Left colon (tissue), 2 donors: ENCODE measurements around the gene ING4. TPM values are rescaled to one million over a fixed set of nuclear protein-coding genes. Genes with fewer than 3 reads are reported as not detected.

Experiments used
- ATAC-seq: fragments of 200-7000 bp; cut with Tn5 transposase; one replicate; pipeline ENCODE4 v1.9.1; 2020; ENCODE audit warnings: mild to moderate bottlenecking, moderate library complexity
- DNase-seq, 2 donors: peaks; one replicate each; pipeline ENCODE4 v3.0.0-alpha.2; 2020
- intact Hi-C, 2 donors: fragments of 100-400 bp; cut with DNase I in 1 of 2; cut with micrococcal nuclease in 1 of 2; formaldehyde crosslinking; loops; one replicate each; pipeline versions ENCODE4 v1.11.2 to v1.14.0; 2022; cut with DNase I, micrococcal nuclease
- total RNA-seq, 2 donors: library from RNA; stranded (reverse); fragmentation: NEBNext Ultra II Directional; extraction: Animal tissue kit (Norgen Biotek cat#: 25700); gene quantifications; one replicate each; pipeline ENCODE4 v1.2.1, GENCODE V29; 2021
- donor health status: DM: no; HTN: no; CAD: no.
- donor health status: DM: yes; HTN: yes; CAD: no.

ING4 gene
- total RNA-seq, 2 donors from 2014 or later: 23.6 to 38.9 TPM

DNA sequence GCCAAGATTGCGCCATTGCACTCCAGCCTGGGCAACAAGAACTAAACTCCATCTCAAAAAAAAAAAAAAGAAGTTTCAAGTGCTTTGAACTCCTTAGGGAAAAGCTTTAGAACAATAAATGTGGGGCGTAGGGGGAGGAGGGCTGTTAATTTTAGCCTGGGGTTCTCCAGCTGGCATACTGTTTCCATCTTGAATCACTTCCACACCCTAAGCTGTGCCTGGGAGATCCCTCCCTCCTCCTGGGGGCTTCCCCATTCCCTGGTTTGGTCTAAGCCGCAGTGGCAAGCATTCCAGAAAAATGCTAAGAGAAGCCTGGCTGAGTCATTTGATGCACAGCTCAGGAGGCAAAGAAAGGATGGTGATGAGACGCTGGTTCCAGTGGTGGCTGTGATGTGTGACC, 28.6 kb upstream of the ING4 start:
- no peak for DNase-seq
- intact Hi-C loops: no loop called here
- ATAC-seq: no peak

DNA sequence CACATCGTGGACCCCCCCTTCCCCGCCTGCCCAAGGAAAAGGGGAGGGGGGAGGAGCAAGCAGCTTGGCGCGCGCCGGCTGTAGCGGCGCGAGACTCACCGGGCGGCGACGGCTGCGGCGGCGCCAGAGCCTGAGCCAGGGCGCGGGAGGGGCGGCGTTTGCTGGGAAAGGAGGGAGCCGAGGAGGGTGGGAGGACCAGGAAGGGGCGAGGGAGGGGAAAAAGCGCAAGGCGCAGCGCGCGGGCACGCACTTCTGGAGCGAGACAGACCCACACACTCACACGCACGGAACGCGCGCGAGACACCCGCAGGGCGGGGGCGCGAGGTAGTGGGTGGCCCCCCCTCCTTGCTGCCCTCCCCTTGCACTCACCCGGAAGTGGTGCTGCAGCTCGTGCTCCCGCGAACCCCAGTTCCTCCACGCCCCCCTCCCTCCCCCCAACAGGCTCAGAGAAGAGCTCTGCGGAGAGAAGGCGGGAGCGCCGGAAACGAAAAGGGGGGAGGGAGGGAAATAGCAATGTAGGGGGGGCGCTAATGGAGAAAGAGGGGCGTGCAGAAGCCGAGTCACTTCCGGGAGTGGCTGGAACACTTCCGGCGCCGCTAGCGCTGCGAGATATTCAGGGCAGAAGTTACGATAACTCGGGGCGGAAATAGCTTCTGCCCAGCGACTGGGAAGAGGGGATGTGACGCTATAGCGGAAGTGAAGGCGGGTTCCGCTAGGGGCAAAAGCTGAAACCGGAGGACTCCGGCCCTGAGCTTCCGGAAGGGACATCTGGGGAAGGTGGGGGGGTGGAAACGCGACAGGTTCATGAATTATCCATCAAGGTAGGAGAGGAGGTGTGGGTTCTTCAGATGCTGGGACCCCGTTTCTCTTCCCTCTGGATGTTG, 26.3 kb upstream of the ING4 start, which contains the start of gene ZNF384:
ZNF384 (minus strand) TSS at position 377 of the 884 bp plus-strand sequence. CDS start 9,855 bp downstream, outside the sequence.
- intact Hi-C loops: no loop called here
- ATAC-seq: peak; percentile 87
- peak; percentile 94 to 99 for DNase-seq

DNA sequence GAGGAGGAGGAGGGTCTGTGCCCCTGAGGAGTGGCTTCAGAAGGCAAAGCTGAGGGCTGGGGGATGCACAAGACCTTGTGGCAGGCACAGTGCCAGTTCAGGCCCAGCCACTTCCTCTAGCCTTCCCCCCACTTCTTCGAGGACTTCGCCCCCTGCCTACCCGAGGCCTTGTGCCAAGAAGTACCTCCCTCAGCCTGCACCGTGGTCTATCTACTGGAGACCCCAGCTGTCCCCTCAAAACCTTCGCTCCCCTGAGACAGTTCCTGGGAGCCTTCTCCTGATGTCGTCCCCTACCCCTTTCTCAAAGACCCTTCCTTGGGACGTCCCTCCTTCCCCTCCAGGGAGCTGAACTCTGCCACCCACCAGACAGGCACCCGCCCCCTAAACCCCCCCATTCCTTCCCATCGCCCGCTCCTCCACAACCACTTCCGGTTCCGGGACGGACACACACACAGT, 25.7 kb upstream of the ING4 start:
- DNase-seq (peak; percentile 66 to 73), ATAC-seq (peak; percentile 47)

DNA sequence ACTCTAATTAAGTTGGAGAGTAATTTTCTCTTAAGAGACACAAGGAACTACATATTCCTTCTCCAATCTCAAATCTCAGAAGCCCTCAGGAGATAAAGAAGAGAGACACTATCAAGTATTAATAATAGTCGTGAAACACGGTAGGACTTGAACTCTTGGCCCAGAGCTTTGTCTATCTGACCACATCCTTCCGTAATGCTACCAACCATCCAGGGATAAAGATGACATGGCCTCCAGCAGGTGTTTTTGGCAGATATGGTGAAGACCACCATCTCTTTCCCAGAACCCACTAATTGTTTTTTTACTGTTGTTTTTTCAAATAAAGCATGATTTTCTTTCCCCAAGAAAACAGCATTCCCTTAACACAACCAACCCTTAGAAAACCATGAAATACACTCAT, 22.9 kb upstream of the ING4 start:
- no peak for DNase-seq
- intact Hi-C loops: no loop called here
- ATAC-seq: no peak

More for the DNA sequence above, 25.7 kb upstream of the ING4 start:
- intact Hi-C loops: no loop called here

DNA sequence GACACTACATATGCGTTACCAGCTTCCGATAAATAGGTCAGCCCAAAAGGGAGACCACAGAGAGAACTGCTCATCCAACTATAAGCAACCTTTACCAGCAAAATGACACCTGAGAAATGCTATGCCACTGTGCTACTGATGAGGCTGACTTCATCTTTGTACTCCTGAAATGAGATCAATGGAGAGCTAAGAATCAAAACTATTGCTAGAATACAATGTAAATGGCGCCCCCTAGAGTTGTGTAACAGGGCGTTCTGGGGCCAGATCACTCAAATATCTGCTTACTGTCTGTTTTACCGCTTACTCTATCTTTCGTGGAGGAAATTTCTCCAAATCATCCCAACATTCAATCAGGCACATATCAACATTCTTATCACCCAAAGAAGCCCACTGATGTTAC, 21.7 kb upstream of the ING4 start:
- intact Hi-C loops: no loop called here

DNA sequence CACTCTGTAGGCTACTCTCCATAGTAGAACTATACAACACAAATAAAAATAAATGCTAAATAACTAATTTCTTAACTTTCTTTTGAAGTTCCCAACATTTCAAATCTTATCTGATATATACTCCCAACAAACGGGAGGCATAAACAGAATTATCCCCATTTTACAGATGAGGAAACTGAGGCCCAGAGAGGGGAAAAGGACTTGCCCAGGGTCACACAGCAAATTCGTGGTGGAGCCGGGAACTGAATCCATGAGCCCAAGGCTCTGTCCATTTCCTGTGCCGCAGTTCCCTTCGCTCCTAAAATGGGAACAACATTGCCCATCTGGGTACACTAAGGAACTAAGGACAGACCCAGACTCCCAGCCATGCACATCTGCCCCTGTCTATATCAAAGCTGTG, 14.0 kb upstream of the ING4 start:
- intact Hi-C loops: no loop called here
- ATAC-seq (no peak), DNase-seq (no peak)

More for the DNA sequence above, 21.7 kb upstream of the ING4 start:
- DNase-seq (no peak), ATAC-seq (no peak)

DNA sequence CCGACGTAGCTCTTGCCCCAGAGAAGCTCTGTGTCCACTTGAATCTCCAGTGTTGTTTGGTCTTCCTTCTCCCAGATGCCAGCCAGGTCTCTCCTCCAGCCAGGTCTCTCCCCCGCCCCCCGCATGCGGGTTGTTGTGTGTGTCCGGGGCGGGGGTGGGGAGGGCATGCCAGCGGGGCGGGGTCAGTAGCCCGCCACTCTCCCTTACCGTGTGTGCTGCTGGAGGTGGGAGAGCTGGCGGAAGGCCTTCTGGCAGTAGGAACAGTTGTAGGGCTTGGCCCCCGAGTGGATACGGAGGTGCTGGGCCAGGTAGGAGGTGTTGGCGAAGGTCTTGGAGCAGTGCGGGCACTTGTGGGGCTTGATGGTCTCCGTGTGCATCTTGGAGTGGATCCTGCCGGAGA, 9.2 kb upstream of the ING4 start:
- DNase-seq: no peak
- intact Hi-C loops: no loop called here
- ATAC-seq: no peak

DNA sequence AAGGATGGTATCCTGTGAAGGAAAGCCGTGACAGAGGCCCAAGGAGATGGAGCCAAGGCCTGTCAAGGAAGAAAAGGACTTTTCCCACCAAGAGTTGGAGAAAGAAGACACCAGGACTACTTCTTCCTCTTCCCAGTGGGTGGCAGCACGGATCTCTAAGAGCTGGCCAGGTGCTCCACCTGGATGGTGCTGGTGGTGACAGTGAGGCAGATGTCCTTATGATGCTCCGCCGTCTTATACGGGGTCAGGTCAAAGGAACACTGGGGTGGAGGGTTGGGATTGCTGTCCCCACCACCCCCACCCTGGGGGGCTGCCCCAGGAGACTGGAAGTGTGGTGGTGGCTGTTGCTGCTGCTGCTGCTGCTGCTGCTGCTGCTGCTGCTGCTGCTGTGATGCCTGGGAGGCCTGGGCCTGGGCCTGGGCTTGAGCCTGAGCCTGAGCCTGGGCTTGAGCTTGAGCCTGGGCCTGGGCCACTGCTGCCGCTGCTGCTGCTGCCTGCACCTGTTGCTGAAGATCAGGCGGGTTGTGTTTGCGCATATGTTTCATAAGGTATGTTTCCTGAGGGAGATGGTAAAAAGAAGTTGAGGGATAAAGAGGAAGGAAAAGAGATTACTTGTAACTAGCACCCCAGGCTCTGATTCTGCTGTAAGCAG, 4.8 kb upstream of the ING4 start:
- ATAC-seq (peak; percentile 15), DNase-seq (no peak)
- intact Hi-C loops: no loop called here

DNA sequence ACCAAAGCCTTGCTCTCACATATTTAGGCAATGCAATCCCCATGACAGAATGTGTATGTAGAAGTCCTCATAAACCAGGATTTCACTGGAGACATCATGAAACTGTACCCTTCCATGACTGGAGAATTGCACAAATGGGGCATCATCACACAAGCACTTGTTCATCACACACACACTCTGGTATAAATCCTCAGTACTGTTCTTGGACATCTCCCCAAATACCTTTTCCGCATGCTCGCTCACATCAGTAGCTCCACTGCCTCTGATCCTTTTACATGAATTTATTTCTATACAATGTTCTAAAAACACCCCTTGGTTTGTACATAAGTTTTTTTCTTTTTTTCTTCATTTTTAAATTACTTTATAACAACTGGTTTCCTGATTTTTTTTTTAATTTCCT, 3.3 kb upstream of the ING4 start:
- intact Hi-C loops: no loop called here
- no peak for ATAC-seq

DNA sequence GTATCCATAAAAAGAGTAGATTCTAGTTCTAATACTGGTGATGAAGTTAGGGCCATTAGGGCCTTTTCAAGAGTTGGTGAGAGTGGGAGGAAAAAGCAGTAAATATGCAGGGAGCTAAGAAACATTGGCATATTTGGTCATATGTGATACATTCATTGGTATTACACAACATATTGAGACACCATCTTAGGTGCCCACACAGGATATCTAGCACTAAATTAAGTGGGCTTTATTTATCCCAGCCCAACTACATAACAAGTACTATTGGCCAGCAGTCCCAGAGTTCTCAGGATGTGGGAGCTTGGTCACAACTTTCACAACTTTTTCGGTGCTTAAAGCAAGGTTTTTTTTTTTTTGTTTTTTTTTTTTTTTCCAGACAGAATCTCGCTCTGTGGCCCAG, 2.0 kb upstream of the ING4 start:
- no peak for ATAC-seq
- no peak for DNase-seq
- intact Hi-C loops: no loop called here

More for the DNA sequence above, 3.3 kb upstream of the ING4 start:
- DNase-seq: no peak

DNA sequence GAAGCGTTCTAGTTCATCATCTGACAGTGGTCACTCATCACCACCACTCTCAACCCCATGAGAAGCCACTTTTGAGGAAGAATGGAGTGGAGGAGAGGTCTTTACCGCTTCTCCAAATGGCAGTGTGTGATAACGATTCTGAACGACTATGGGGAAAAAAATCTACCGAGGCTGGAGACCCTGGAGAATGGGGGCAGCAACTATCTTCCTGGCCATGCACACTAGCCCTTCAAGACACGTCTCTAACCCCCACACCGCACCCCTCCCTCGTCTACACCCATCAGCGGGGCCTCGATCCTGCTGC, 365 bp downstream of the ING4 start:
- ATAC-seq: peak; percentile 39
- intact Hi-C loops: no loop called here
- DNase-seq: no peak

DNA sequence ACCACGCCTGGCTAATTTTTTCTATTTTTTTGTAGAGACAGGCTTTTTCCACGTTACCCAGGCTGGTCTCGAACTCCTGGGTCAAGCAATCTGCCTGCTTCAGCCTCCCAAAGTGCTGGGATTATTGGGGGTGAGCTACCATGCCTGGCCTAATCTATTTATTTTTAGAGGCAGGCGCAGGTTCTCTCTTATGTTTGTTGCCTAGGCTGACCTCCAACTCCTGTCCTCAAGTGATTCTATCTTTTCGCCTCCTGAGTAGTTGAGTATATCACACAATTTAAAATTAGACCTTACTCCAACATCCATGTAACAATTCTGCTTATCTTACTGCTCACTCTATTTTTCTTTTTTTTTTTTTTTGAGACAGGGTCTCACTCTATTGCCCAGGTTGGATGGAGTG, 8.9 kb downstream of the ING4 start:
- intact Hi-C loops: no loop called here
- ATAC-seq (no peak), DNase-seq (no peak)

DNA sequence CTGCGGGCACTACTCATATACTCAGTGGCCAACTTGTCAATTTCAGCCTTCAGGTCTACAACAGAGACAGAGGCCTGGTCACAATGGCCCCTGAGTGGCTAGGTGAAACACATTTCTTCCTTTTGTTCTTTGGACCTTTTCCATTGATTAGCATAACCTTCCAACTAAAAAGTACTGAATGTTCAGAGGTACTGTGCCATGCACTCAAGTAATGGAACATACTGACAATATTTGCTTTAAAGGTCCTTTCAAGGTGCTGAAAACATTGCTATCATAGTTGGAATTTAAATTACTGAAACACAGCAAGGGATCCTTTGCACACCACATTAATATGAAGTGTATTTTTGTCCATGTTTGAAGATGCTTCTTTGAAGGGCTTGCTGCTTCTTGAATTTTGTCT, 9.6 kb downstream of the ING4 start:
- ATAC-seq (no peak), DNase-seq (no peak)
- intact Hi-C loops: no loop called here

DNA sequence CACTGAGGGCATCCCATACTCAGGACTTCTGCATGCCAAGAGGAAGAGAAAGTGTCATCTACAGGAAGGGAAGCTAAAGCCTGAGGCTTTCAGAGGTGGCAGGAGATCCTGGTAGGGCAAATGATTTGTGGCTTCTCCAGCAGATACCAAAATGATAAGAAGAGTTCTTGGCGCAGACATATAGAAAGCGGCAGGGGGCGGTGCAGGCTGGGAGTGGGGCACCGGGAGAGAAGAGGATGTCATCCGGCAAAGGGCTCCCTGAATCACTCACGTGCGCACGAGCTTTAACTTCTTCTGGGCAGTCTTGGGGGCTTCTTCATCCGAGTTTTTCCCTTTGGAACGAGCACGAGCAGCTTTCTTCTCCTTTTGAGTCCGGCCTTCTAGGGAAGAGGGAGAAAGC, 10.5 kb downstream of the ING4 start:
- ATAC-seq: no peak
- DNase-seq: no peak
- intact Hi-C loops: no loop called here

DNA sequence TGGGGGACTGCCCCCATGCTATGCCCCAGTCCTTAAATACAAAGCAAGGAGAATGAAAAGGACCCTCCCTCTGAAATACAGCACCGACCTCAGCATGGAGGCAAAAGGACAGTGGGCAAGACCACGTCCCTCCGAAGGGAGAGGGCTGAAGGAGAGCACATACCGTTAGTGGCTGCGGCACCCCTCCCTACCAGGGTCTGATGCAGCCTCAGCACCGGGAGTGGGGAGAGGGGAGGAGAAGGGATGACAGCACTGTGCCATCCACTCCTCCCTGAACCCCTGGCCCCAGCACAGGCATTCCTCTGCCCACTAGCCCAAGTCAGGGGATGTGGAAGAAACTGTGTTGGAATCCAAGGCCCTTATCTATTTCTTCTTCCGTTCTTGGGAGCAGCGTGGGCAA, 12.1 kb downstream of the ING4 start:
- DNase-seq: no peak
- intact Hi-C loops: no loop called here
- no peak for ATAC-seq

DNA sequence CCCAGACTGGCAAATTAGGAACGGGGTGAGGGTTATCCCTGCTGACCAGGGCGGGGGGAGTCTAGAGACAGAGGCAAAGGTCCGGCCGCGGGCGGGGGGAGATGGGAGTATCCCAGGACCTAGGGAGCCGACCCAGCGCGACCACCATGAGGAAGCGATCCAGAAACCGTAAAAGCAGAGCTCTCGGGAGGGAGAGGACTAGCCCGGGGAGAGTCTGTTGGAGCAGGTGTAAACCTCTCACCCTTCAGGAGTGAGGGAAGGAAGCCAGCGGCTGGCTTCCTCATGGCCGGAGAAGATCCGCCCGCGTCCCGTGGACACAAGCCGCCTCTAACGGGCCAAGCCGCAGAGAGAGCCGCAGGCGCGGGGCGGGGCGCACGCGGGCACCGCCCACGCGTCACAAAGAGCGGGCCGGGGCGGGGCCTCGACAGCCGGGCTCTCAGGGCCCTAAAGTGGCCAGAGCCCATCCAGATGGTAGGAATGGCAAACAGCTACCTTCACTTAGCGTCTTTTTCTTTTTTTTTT, 15.8 kb downstream of the ING4 start, which contains the start of gene ACRBP:
ACRBP (minus strand) TSS at position 350 of the 522 bp plus-strand sequence; CDS start at position 284, 66 bp downstream.
- peak; percentile 80 to 86 for DNase-seq
- peak; percentile 93 for ATAC-seq
- intact Hi-C loops: no loop called here

DNA sequence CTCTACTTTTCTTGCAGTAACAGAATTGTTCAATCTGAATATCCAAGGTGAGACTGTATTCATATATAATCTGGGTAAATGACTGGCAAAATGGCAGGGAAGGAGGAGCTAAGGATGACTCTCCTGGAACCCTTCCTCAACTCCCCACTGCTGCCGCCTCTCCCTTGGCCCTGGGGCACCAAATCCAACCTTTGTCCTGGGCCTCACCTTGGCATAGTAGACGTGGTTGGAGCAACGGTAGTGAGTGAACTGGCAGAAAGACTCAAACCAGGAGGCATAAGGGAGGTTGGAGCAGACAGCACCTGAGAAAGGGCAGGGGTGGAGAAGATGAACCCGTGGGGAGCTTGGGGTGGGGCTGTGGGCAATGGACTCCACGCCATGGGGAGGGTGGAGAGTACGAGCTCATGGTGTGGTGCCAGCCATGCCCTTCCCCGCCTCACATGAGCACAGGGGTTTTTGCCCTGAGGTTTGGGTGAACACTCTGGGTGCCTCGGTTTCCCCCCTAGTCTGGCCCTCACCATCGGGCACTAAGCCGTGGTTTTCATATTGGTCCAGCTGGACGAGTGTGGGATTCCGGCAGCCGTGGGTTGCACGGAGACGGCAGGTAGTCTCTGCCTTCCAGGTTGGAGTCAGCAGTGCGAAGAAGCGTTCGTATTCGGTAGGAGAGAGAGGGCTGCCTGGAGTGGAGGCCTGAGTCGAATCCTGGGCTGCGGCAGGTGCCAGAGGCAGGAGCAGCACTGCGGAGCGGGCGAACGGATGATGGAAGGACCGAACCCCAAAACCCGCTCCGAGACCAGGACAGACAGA, 16.4 kb downstream of the ING4 start:
- peak; percentile 44 for ATAC-seq
- no peak for DNase-seq
- intact Hi-C loops: no loop called here

DNA sequence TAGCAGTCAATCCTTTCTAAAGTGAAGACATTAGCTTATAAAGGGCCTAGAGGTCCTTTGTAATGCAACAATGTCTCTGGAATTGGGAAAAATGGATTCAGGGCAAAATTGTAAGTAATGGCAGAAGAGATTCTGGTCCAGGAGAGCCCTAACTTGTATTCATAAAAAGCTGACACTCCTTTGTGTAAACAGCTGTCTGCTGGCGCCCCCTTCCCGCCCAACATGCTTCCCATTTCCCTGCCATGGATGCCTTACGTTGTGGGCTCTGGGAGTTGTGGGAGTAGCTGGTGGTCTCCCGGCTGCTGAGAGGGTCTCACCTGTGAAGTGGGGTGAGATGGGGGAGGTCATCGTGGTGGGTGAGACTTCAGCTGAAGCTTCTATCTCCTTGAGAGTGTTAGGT, 18.0 kb downstream of the ING4 start:
- ATAC-seq (peak; percentile 46), DNase-seq (peak in 1 of 2 donors; percentile 59)
- intact Hi-C loops: no loop called here

DNA sequence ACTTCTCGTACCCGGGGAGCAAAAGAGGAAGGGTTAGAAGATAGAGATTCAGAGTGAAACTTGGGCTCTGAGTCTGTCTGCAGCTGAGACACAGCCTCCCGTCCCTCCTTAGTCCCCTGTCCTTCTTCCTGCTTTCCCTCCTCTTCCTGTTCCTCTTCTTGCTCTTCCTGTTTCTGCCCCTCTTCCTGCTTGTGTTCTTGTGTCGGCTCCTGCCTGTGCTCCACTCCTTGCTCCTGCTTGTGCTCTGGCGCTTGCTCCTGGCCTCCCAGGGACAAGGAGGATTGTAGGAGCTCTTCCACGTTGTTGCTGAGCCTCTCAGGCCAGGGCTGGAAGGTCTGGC, 18.7 kb downstream of the ING4 start:
- ATAC-seq: no peak
- intact Hi-C loops: no loop called here
- DNase-seq: no peak
